Transverse colon (tissue), 4 donors: ENCODE measurements around the gene EML4.

Experiments
- CTCF ChIP-seq, 5 experiments: fragments of 200-600 bp in 3 of 5; fragments of 450-650 bp in 2 of 5; sonication (generic) in 3 of 5; IDR thresholded peaks; 1 replicate in 2 of 5; 2 replicates in 3 of 5; pipeline ENCODE4 v1.5.1; 2016 to 2017; ENCODE audit warnings: antibody characterized with exemption in 5 of 5, inconsistent platforms in 3 of 5, mild to moderate bottlenecking in 2 of 5, moderate library complexity in 1 of 5
- POLR2AphosphoS5 ChIP-seq, 3 donors: sonication (generic); formaldehyde crosslinking; IDR thresholded peaks; one replicate each; pipeline ENCODE4 v1.6.1; 2016; ENCODE audit warnings: antibody characterized with exemption in 3 of 3

DNA sequence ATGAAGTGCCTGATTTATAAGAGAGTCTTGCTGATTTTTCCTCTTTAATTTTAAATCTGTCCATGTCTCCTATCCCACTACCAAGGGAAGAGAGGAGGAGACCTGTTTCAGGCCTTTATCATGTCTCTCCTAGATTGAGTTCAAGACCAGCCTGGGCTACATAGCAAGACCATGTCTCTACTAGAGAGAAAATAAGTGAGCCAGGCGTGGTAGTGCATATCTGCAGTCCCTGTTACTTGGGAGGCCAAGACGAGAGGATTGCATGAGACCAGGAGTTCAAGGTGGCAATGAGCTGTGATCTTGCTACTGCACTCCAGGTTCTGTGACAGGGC is 20.0 kb downstream of the EML4 start:
- TF ChIP-seq CTCF (IDR thresholded peaks at IDR 0.05) (no peak), POLR2AphosphoS5 (IDR thresholded peaks at IDR 0.05) (no peak)
